ENCODE results near the gene RAP1GAP.

RAP1GAP gene

DNA sequence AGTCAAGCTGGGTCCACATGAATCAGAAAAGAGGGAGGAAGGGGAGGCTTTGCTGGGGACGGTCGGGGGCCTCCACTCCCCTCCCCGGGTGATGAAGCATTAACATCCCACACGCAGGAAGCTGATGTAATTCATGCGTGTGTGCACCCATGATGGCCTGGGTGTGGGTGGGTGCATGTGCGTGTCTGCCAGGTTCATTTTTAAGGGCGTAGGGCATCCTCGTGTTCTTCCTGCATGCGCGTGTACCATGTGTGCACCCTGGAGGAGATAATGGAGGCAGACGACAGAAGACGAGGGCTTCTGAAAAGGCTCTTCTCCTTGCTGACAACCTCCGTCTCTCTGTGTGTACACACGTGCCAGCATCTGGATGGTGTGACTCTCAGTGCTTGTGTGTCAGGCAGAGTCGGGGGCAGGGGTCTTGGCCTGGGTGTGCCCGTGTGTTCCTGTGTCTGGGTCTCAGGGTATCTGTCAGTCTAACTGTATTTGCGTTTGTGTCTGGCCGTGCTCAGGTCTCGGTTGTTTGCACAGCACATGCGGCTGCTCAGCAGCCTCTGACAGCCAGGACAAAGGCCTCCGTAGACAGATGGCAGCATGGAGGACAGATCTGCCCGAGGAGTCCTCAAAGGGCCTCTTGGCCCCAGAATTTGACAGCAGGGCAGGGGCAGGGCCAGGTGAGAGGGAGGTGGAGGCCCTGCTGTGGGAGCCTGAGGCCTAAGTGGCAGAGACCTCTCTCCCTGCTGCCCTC lies 2.4 kb downstream of the RAP1GAP start:
- no peaks in the 10 kb centered on the region for H4K20me1 ChIP-seq (ENCODE audit: insufficient read depth, low read length)
- H3K27me3 ChIP-seq (replicated peaks; ENCODE audit: insufficient read depth, low read length): peaks cover 40% of the 10 kb centered on the region
- no peak overlapping the region for H3K4me3 ChIP-seq (ENCODE audit: low read length)
- no peak for DNase-seq
- no peak overlapping the region for H2AFZ ChIP-seq (ENCODE audit: low read length)
- no peak overlapping the region for H3K4me2 ChIP-seq (ENCODE audit: low read depth, low read length)
- no peak overlapping the region for H3K27ac ChIP-seq (ENCODE audit: low read length)
- no peaks in the 10 kb centered on the region for H3K9me2 ChIP-seq (replicated peaks; ENCODE audit: insufficient read depth, low read length)
- H3K9ac ChIP-seq (ENCODE audit: low read length): no peak overlapping the region
- TF ChIP-seq EZH2 (optimal IDR thresholded peaks at IDR 0.05; ENCODE audit: low read depth, low read length): no peak
- TF ChIP-seq EZH2phosphoT487 (IDR thresholded peaks at IDR 0.05; ENCODE audit: low read length): no peak
- TF ChIP-seq, protein P1, sequence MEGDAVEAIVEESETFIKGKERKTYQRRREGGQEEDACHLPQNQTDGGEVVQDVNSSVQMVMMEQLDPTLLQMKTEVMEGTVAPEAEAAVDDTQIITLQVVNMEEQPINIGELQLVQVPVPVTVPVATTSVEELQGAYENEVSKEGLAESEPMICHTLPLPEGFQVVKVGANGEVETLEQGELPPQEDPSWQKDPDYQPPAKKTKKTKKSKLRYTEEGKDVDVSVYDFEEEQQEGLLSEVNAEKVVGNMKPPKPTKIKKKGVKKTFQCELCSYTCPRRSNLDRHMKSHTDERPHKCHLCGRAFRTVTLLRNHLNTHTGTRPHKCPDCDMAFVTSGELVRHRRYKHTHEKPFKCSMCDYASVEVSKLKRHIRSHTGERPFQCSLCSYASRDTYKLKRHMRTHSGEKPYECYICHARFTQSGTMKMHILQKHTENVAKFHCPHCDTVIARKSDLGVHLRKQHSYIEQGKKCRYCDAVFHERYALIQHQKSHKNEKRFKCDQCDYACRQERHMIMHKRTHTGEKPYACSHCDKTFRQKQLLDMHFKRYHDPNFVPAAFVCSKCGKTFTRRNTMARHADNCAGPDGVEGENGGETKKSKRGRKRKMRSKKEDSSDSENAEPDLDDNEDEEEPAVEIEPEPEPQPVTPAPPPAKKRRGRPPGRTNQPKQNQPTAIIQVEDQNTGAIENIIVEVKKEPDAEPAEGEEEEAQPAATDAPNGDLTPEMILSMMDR (IDR thresholded peaks at IDR 0.05; ENCODE audit: low read length): no peak
- H3K4me1 ChIP-seq (ENCODE audit: low read length): no peaks in the 10 kb centered on the region
- no peaks in the 10 kb centered on the region for H3K9me3 ChIP-seq (replicated peaks; ENCODE audit: insufficient read depth, low read length)
- no peaks in the 10 kb centered on the region for H3K36me3 ChIP-seq (replicated peaks; ENCODE audit: insufficient read depth, low read length)
- no peaks in the 10 kb centered on the region for H3K79me2 ChIP-seq (ENCODE audit: low read length)
- no peaks in the 10 kb centered on the region for H3F3A ChIP-seq (ENCODE audit: insufficient read depth, low read length)

DNA sequence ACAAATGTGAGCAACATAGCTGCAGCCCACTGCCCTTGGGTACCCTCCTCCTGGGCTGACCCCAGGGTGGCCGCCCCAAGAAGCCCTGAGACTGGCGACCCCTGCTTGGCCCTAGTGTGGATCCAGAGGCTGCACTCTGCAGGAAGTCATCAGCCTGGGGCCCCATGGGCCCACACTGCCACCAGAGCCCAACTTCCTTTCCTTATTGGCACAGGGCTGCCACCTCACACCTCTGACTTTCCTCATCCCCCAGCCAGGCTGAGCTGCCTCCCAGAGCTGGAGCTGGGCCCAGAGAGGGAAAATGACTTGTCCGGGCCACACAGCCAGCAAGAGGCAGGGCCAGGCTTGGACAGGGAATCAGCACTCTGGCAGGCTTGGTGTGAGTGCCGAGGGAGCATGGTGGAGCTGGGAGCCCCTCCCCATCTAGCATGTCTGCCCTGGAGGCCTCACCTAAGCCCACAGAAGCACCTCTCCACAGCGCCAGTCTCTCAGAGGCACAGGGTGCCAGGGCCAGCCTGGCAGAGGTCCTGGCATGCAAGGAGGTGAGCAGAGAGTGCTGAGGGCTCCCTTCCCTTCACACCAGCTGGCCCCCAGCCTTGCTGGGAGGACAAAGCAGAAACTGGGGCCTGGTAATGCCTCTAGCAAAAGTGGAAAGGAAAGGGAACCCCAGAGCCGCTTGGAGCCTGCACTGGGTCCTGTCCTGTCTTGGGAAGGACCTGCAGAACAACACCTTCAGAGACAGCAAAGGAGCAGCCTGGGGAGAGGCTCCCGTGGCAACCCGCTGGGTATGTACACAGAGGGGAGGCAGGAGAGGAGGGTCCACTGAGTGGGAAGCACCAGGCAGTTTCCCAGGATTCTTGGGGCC lies 3.2 kb downstream of the RAP1GAP start:
- Histone ChIP-seq H3K4me3 (ENCODE audit: low read length) (no peak overlapping the region), H3K27ac (ENCODE audit: low read length) (no peak overlapping the region), H3K79me2 (ENCODE audit: low read length) (no peaks in the 10 kb centered on the region), H3K9me2 (replicated peaks; ENCODE audit: insufficient read depth, low read length) (no peaks in the 10 kb centered on the region), H3K4me2 (ENCODE audit: low read depth, low read length) (no peak overlapping the region), H3F3A (ENCODE audit: insufficient read depth, low read length) (no peaks in the 10 kb centered on the region), H2AFZ (ENCODE audit: low read length) (no peak overlapping the region), H3K9ac (ENCODE audit: low read length) (no peak overlapping the region), H3K36me3 (replicated peaks; ENCODE audit: insufficient read depth, low read length) (no peaks in the 10 kb centered on the region), H3K9me3 (replicated peaks; ENCODE audit: insufficient read depth, low read length) (no peaks in the 10 kb centered on the region), H3K4me1 (ENCODE audit: low read length) (no peaks in the 10 kb centered on the region), H3K27me3 (replicated peaks; ENCODE audit: insufficient read depth, low read length) (peaks cover 49% of the 10 kb centered on the region), H4K20me1 (ENCODE audit: insufficient read depth, low read length) (no peaks in the 10 kb centered on the region)
- DNase-seq: no peak
- TF ChIP-seq, protein P1 (IDR thresholded peaks at IDR 0.05; ENCODE audit: low read length): no peak
- TF ChIP-seq EZH2 (optimal IDR thresholded peaks at IDR 0.05; ENCODE audit: low read depth, low read length) (no peak), EZH2phosphoT487 (IDR thresholded peaks at IDR 0.05; ENCODE audit: low read length) (no peak)

DNA sequence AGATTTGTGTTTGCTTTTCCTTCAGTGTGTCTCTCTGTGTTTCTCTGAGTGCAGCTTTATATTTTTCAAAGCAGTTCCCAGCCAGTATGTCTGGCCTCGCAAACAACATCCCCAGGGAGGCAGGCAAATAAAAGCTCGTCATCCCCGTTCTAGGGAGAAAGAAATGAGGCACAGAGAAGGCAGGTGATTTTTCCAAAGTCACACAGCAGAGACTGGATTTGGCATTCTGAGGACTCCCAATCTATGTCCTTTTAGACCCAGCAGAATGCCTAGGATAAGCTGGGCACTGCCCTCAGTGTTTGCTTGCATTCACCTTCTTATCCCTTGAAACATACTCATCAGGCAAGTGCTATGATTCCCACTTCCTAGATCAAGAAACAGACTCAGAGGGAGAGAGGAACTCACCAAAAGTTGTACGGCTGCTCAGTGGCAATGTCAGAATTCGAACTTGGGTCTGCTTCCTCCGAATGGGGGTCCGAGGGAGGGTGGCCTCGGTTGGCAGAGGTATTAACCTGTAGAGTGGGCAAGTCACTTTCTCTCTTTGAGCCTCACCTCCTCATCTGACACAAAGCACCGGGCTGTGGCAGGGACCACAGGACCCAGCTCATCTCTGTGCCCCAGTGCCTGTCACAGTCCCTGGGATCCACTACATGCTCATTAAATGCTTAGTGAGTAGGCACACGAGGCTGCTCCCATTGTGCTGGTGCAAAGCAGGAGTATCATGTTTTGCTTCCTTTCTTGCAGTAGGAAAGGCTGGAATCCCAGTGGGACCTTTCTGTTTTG lies 4.2 kb downstream of the RAP1GAP start:
- no peak overlapping the region for H3K9ac ChIP-seq (ENCODE audit: low read length)
- peaks cover 45% of the 10 kb centered on the region for H3K27me3 ChIP-seq (replicated peaks; ENCODE audit: insufficient read depth, low read length)
- no peaks in the 10 kb centered on the region for H3K9me3 ChIP-seq (replicated peaks; ENCODE audit: insufficient read depth, low read length)
- no peaks in the 10 kb centered on the region for H3K36me3 ChIP-seq (replicated peaks; ENCODE audit: insufficient read depth, low read length)
- H3K4me3 ChIP-seq (ENCODE audit: low read length): no peak overlapping the region
- H4K20me1 ChIP-seq (ENCODE audit: insufficient read depth, low read length): no peaks in the 10 kb centered on the region
- H3F3A ChIP-seq (ENCODE audit: insufficient read depth, low read length): no peaks in the 10 kb centered on the region
- no peaks in the 10 kb centered on the region for H3K4me1 ChIP-seq (ENCODE audit: low read length)
- H2AFZ ChIP-seq (ENCODE audit: low read length): no peak overlapping the region
- no peak overlapping the region for H3K4me2 ChIP-seq (ENCODE audit: low read depth, low read length)
- TF ChIP-seq EZH2 (optimal IDR thresholded peaks at IDR 0.05; ENCODE audit: low read depth, low read length): no peak
- TF ChIP-seq EZH2phosphoT487 (IDR thresholded peaks at IDR 0.05; ENCODE audit: low read length): no peak
- TF ChIP-seq, protein P1 (IDR thresholded peaks at IDR 0.05; ENCODE audit: low read length): no peak
- no peaks in the 10 kb centered on the region for H3K79me2 ChIP-seq (ENCODE audit: low read length)
- H3K27ac ChIP-seq (ENCODE audit: low read length): no peak overlapping the region
- no peak for DNase-seq
- H3K9me2 ChIP-seq (replicated peaks; ENCODE audit: insufficient read depth, low read length): no peaks in the 10 kb centered on the region

Data from MM.1S (cell line).